ENCODE data around the gene AGMO.

Gene AGMO

DNA sequence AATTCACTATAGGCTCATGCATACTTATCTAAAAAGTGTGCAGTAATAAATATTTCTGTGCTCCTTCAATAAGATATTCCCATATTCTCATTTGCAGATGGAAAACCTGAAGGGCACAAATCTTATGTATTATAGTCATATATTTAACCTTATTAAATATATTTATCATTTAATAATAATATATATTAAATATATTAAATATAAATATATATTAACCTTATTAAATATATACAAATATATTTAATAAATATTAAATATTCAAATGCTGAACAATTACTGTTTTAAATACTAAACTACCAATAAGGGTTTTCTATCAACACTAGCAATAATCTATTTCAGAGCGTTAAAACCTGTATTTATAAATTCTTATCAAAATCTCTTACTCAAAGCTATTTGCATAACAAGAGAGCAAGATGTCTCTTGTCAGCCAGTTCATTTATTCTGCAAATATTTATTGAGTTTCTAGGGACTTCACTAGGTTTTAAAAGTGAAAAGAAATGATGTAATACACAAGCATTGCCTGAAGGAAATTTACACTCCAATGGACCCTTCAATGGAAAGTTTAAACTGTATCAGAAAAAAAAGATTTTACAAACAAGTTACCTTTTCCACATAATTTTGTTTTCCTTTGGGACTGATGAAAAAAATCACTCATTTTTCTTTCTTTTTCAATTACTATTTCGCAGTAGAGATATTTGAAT is 159.2 kb downstream of the AGMO start:
- H3K27ac Mint-ChIP-seq, result no peak overlapping the region
- DNase-seq (ENCODE audit: low spot score), result no peak
- no peaks in the 10 kb centered on the region for H3K4me1 Mint-ChIP-seq (ENCODE audit: low read depth)
- no peaks in the 10 kb centered on the region for H3K36me3 Mint-ChIP-seq (ENCODE audit: low read depth)
- H3K27me3 Mint-ChIP-seq (ENCODE audit: low read depth), result no peaks in the 10 kb centered on the region
- no peak overlapping the region for H3K4me3 Mint-ChIP-seq
- H3K9me3 Mint-ChIP-seq, result peaks cover 17% of the 10 kb centered on the region

DNA sequence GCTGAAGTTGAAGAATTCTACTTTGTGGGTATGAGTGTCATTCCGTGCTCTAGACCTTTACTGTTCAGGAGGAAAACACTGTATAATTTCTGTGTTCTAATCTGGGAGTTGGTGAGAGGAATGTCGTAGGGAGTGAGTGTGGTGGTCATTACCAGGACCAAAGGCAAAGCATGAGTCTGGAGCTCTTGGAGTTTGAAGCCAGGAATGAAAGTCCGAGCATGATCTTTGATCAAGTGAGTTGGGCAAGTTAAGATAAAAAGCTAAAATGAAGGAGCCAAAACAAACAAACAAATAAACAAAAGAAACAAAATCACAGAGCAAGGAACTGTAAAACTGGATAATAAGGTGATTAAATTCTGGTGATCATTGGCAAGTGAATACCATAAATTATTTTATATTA is 161.4 kb downstream of the AGMO start:
- Mint-ChIP-seq H3K4me1 (ENCODE audit: low read depth) (no peaks in the 10 kb centered on the region), H3K36me3 (ENCODE audit: low read depth) (no peaks in the 10 kb centered on the region), H3K27me3 (ENCODE audit: low read depth) (no peaks in the 10 kb centered on the region), H3K9me3 (peaks cover 29% of the 10 kb centered on the region), H3K27ac (no peak overlapping the region), H3K4me3 (no peak overlapping the region)
- no peak for DNase-seq (ENCODE audit: low spot score)

DNA sequence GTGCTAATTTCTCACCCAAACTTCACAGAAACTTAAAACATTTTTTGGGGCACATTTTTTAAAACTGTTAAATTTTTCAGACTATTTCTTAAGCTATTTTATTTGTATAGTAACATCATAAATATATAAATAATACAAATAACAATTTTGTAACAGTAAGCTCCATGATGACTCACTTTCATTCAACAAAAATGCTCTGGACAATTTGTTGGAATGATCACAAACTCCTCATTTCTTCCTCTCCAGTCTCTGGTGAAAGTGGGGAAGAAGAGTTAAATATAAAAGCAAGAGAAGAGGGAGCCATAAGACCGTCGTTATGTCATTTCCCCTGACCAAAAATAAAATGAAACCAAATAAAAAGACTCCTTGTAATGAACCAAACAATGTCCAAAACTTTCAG is 162.4 kb downstream of the AGMO start:
- DNase-seq (ENCODE audit: low spot score), result no peak
- Mint-ChIP-seq H3K27me3 (ENCODE audit: low read depth) (no peaks in the 10 kb centered on the region), H3K27ac (no peak overlapping the region), H3K36me3 (ENCODE audit: low read depth) (no peaks in the 10 kb centered on the region), H3K9me3 (peaks cover 37% of the 10 kb centered on the region), H3K4me1 (ENCODE audit: low read depth) (no peaks in the 10 kb centered on the region), H3K4me3 (no peak overlapping the region)

DNA sequence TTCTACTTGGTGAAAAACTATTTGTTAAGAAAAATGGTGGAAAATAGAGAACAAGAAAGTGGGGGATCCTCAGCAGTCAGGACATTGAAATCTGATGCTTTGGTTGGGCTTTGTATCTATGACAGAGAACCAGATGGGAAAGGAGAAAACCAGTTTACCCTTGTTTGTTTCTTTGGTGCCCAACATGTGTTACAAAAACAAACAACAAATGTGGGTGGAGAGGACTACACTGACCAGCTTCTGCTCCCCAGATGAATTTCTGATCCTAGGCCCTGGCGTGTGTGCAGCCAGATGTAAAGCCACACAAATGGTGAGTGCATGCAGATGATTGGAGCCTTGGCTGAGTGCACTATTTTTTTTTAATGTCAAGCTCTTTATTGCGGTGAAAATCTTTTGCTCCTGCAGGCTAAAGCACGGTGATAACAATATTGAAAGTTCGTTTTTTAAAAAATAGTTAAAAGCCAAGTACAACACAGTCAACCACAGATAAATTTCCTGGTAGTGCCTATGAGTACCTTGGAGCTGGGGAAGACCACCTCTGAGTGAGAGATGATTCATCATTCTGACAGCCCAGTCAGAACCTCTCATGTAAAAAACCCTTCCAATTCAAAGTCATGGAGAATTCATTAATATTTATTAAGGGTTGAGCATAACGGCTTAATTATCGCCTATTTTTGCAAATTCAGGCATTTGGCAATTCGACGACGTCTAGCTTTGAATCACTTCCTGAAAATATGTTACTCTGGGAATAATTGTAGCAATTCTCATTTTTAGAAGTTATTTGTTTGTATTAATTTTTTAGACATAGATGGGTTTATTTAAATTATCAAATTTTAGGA is 163.7 kb downstream of the AGMO start:
- DNase-seq (ENCODE audit: low spot score), result no peak
- H3K4me3 Mint-ChIP-seq, result no peak overlapping the region
- no peaks in the 10 kb centered on the region for H3K4me1 Mint-ChIP-seq (ENCODE audit: low read depth)
- H3K27ac Mint-ChIP-seq, result no peak overlapping the region
- peaks cover 39% of the 10 kb centered on the region for H3K9me3 Mint-ChIP-seq
- no peaks in the 10 kb centered on the region for H3K27me3 Mint-ChIP-seq (ENCODE audit: low read depth)
- no peaks in the 10 kb centered on the region for H3K36me3 Mint-ChIP-seq (ENCODE audit: low read depth)

DNA sequence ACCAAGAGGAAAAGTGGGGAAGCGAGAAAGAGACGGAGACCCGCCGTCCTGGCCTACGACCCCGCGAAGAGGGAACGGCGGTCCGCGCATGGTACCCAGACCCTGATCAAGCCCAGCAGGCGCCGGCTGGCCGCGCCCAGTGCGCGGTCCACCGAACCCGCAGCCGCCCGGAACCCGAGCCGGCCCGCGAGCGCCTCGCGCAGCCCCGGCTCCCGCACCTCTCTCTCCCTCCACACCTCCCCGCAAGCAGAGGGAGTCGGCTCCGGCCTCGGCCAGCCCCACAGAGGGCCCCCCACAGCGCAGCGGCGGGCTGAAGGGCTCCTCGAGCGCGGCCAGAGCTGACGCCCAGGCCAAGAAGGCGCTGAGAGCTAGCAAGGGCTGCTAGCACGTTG is 164.7 kb downstream of the AGMO start:
- Mint-ChIP-seq H3K27me3 (ENCODE audit: low read depth) (no peaks in the 10 kb centered on the region), H3K4me3 (no peak overlapping the region), H3K4me1 (ENCODE audit: low read depth) (no peaks in the 10 kb centered on the region), H3K27ac (no peak overlapping the region), H3K36me3 (ENCODE audit: low read depth) (no peaks in the 10 kb centered on the region), H3K9me3 (peaks cover 37% of the 10 kb centered on the region)
- DNase-seq (ENCODE audit: low spot score), result no peak

DNA sequence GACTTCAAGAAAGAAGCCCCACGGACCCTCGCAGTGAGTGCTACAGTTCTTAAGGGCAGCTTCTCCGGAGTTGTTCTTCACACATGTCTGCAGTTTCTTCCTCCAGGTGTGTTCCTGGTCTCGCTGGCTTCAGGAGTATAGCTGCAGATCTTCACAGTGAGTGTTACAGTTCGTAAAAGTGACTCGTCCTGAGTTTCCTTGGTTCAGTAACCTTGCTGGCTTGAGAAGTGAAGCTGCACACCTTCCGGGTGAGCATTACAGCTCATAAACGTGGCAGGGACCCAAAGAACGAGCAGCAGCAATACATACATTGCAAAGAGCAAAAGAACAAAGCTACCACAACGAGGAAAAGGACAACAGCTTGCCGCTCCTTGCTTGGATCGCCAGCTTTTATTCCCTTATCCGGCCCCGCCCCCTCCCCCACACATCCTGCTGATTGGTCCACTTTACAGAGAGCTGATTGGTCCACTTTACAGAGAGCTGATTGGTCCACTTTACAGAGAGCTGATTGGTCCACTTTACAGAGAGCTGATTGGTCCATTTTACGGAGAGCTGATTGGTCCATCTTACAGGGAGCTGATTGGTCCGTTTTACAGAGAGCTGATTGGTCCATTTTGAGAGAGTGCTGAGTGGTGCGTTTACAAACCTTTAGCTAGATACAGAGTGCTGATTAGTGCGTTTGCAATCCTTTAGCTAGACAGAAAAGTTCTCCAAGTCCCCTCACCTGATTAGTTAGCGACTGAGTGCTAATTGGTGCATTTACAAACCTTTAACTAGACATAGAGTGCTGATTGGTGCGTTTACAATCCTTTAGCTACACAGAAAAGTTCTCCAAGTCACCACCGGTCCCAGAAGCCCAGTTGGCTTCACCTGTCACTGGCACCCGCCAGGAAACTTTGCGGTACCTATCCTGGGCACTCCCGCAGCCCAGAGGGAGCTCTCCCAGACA is 165.3 kb downstream of the AGMO start:
- Mint-ChIP-seq H3K4me3 (no peak overlapping the region), H3K9me3 (peaks cover 36% of the 10 kb centered on the region), H3K36me3 (ENCODE audit: low read depth) (no peaks in the 10 kb centered on the region), H3K27ac (no peak overlapping the region), H3K4me1 (ENCODE audit: low read depth) (no peaks in the 10 kb centered on the region), H3K27me3 (ENCODE audit: low read depth) (no peaks in the 10 kb centered on the region)
- no peak for DNase-seq (ENCODE audit: low spot score)

DNA sequence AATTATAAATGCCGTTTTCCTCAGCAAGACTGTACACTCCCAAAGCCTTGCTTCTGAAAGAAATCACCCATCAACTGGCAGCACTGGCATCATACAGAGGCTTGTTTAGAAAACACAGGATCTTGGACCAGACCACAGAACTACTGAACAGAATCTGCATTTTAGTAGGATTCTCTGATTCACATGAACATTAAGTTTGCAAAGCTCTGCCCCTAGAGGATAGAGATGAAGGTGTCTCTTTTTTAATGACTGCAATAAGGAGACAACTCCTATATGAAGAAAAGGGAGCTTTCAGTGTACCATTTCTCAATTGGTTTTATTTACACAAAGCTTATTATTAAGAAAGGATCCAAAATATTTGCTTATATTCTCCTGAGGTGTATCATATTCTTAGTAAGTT is 172.7 kb downstream of the AGMO start:
- peaks cover 7% of the 10 kb centered on the region for H3K9me3 Mint-ChIP-seq
- H3K27me3 Mint-ChIP-seq (ENCODE audit: low read depth), result no peaks in the 10 kb centered on the region
- H3K4me3 Mint-ChIP-seq, result no peak overlapping the region
- H3K4me1 Mint-ChIP-seq (ENCODE audit: low read depth), result no peaks in the 10 kb centered on the region
- no peak for DNase-seq (ENCODE audit: low spot score)
- no peak overlapping the region for H3K27ac Mint-ChIP-seq
- H3K36me3 Mint-ChIP-seq (ENCODE audit: low read depth), result no peaks in the 10 kb centered on the region

DNA sequence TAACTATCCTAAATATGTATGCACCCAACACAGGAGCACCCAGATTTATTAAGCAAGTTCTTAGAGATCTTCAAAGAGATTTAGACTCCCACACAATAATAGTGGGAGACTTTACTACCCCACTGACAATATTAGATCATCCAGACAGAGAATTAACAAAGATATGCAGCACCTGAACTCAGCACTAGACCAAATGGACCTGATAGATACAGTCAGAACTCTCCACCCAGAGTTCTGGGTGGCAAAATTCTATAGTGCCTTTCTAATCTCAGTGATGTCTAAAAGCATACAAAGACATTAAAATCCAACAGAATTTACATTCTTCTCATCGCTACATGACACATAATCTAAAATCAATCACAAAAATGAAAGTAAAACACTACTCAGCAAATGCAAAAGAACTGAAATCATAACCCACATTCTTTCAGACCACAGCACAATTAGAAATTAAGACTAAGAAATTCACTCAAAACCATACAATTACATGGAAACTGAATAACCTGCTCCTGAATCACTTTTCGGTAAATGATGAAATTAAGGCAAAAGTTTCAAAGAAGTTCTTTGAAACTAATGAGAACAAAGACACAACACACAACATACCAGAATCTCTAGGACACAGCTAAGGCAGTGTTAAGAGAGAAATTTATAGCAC is 183.2 kb downstream of the AGMO start:
- H3K36me3 Mint-ChIP-seq (ENCODE audit: low read depth), result no peaks in the 10 kb centered on the region
- DNase-seq (ENCODE audit: low spot score), result no peak
- H3K4me3 Mint-ChIP-seq, result no peak overlapping the region
- no peak overlapping the region for H3K27ac Mint-ChIP-seq
- peaks cover 31% of the 10 kb centered on the region for H3K9me3 Mint-ChIP-seq
- no peaks in the 10 kb centered on the region for H3K4me1 Mint-ChIP-seq (ENCODE audit: low read depth)
- H3K27me3 Mint-ChIP-seq (ENCODE audit: low read depth), result no peaks in the 10 kb centered on the region

DNA sequence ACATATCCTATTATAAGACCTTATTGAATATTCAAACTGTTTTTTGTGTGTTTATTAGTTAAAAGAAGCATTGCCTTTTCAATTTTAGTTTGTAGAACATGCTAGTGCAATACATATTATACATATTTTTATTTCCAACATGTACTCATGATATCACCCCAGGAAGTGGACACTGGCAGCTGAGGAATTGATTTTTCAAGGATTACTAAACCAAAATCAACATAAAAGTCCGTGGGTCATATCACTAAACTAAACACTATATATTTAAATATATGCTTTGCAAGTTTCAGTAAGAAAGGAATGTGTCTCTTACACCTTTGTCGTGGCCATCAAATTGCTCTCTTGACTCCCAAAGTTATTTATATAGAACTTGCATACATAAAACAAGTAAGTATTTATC is 185.2 kb downstream of the AGMO start:
- H3K4me1 Mint-ChIP-seq (ENCODE audit: low read depth), result no peaks in the 10 kb centered on the region
- no peaks in the 10 kb centered on the region for H3K27me3 Mint-ChIP-seq (ENCODE audit: low read depth)
- DNase-seq (ENCODE audit: low spot score), result no peak
- H3K27ac Mint-ChIP-seq, result no peak overlapping the region
- H3K9me3 Mint-ChIP-seq, result peaks cover 31% of the 10 kb centered on the region
- no peaks in the 10 kb centered on the region for H3K36me3 Mint-ChIP-seq (ENCODE audit: low read depth)
- H3K4me3 Mint-ChIP-seq, result no peak overlapping the region

DNA sequence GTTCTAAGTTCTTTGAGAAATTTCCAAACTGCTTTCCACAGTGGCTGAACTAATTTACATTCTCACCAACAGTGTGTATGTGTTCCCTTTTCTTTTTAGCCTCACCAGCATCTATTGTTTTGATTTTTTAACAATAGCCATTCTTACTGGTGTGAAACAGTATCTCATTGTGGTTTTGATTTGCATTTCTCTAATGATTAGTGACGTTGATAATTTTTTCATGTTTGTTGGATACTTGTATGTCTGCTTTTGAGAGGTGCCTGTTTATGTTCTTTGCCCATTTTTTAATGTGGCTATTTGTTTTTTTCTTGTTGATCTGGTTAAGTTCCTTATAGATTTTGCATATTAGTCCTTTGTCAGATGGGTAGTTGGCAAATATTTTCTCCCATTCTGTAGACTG is 191.4 kb downstream of the AGMO start:
- Mint-ChIP-seq H3K27me3 (ENCODE audit: low read depth) (no peaks in the 10 kb centered on the region), H3K9me3 (peaks cover 7% of the 10 kb centered on the region), H3K4me1 (ENCODE audit: low read depth) (no peaks in the 10 kb centered on the region), H3K27ac (no peak overlapping the region), H3K36me3 (ENCODE audit: low read depth) (no peaks in the 10 kb centered on the region), H3K4me3 (no peak overlapping the region)
- no peak for DNase-seq (ENCODE audit: low spot score)

DNA sequence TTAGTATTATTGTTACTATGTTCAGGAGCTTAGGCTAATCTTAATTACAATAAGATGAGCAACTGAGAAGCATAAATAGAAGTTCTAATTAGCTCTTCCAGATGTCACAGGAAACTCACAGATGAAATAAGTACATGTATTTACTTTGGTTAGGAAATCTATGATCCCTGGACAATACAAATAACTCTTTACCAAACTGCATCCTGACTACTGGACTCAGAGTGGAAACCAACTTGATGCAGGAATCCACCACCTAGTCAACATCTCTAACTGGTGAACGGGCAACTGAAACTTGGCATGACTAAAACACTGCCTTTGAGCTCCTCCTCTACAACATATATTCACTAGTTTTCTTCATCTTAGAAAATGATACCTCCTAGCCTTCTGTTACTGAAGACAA is 193.2 kb downstream of the AGMO start:
- no peaks in the 10 kb centered on the region for H3K27me3 Mint-ChIP-seq (ENCODE audit: low read depth)
- no peak overlapping the region for H3K4me3 Mint-ChIP-seq
- H3K36me3 Mint-ChIP-seq (ENCODE audit: low read depth), result no peaks in the 10 kb centered on the region
- H3K27ac Mint-ChIP-seq, result no peak overlapping the region
- peaks cover 7% of the 10 kb centered on the region for H3K9me3 Mint-ChIP-seq
- no peak for DNase-seq (ENCODE audit: low spot score)
- H3K4me1 Mint-ChIP-seq (ENCODE audit: low read depth), result no peaks in the 10 kb centered on the region

DNA sequence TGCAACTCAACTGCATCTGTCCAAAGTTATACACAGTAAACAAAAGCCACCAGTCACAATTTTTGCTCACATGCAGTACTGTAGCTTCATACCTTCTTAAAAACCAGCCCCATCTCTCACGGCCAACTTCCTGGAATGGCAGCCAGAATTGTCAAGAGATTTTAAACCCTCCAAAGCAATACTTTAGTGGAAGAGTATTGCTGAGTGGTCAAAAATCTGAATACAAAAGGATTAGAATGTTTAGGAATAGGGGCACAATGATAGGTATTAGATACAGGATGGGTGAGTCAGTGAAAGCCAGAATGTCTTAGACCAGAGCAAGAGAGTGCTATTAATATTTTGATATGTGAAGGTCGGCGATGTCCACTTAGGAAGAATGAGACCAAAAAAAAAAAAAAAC is 193.9 kb downstream of the AGMO start:
- no peak overlapping the region for H3K4me3 Mint-ChIP-seq
- no peak for DNase-seq (ENCODE audit: low spot score)
- peaks cover 11% of the 10 kb centered on the region for H3K9me3 Mint-ChIP-seq
- H3K4me1 Mint-ChIP-seq (ENCODE audit: low read depth), result no peaks in the 10 kb centered on the region
- no peaks in the 10 kb centered on the region for H3K27me3 Mint-ChIP-seq (ENCODE audit: low read depth)
- H3K27ac Mint-ChIP-seq, result no peak overlapping the region
- no peaks in the 10 kb centered on the region for H3K36me3 Mint-ChIP-seq (ENCODE audit: low read depth)

DNA sequence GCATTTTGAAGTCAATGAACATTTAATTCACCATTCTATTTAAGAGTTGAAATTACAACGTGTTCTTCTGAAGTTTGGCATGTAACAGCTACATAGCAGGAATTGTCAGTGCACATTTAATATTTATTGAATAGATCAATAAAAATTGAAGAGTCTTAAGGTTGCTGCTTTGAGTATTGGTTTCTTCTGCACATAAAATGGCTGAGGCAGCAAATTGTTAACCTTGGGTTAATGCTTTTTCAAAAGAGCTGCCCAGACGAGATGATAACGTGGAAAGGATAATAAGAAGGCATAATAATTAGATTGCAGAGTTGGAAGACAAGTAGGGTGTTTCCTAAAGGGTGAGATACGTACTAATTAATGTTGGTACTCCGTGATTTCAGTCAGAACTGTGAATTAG is 203.7 kb downstream of the AGMO start:
- no peaks in the 10 kb centered on the region for H3K4me1 Mint-ChIP-seq (ENCODE audit: low read depth)
- H3K4me3 Mint-ChIP-seq, result no peak overlapping the region
- H3K36me3 Mint-ChIP-seq (ENCODE audit: low read depth), result no peaks in the 10 kb centered on the region
- H3K9me3 Mint-ChIP-seq, result peaks cover 4% of the 10 kb centered on the region
- H3K27ac Mint-ChIP-seq, result no peak overlapping the region
- DNase-seq (ENCODE audit: low spot score), result no peak
- H3K27me3 Mint-ChIP-seq (ENCODE audit: low read depth), result no peaks in the 10 kb centered on the region

Measured in T-helper 2 cell treated with Interferon-gamma antibody and Interleukin-4, amounts not matched to agents 5 μg/mL and 100 μg/mL, for 36 hours (primary cell).